Activated T-helper 17 cell treated with anti-CD3 and anti-CD28 coated beads, Interleukin-2, amount 50 U/mL, for 72 hours (primary cell): ENCODE results near the gene MPHOSPH9. TPM values are rescaled to one million over a fixed set of nuclear protein-coding genes. Genes with fewer than 3 reads are reported as not detected.
"Not testable (repeated sequence)": the region's sequence is repeated elsewhere in the genome, so short reads cannot be mapped to it uniquely, and the experiment has no call there.

ENCODE experiments used
- ATAC-seq: fragments of 150-1000 bp; cut with Tn5 transposase; replicated peaks from 2 replicates; pipeline ENCODE4 v1.10.0; 2021; ENCODE audit warnings: mild to moderate bottlenecking, moderate library complexity
- H3K27ac Mint-ChIP-seq: one replicate; pipeline ENCODE4 v1.8.0; 2022; ENCODE audit warnings: mixed read lengths
- H3K27me3 Mint-ChIP-seq: one replicate; pipeline ENCODE4 v1.8.0; 2022; ENCODE audit warnings: mixed read lengths
- H3K36me3 Mint-ChIP-seq: one replicate; pipeline ENCODE4 v1.8.0; 2022; ENCODE audit warnings: low read depth, mild to moderate bottlenecking, mixed read lengths
- H3K4me1 Mint-ChIP-seq: one replicate; pipeline ENCODE4 v1.8.0; 2022; ENCODE audit warnings: mixed read lengths
- H3K4me3 Mint-ChIP-seq: one replicate; pipeline ENCODE4 v1.8.0; 2022; ENCODE audit warnings: mild to moderate bottlenecking, mixed read lengths
- H3K9me3 Mint-ChIP-seq: one replicate; pipeline ENCODE4 v1.8.0; 2022; ENCODE audit warnings: mixed read lengths
- total RNA-seq, 2 donors: library from RNA; stranded (reverse); gene quantifications; one replicate each; pipeline ENCODE4 v1.2.3, GENCODE V29; 2022

Gene MPHOSPH9
- total RNA-seq, 2 donors from 2014 or later: 72.3 to 77.1 TPM

DNA sequence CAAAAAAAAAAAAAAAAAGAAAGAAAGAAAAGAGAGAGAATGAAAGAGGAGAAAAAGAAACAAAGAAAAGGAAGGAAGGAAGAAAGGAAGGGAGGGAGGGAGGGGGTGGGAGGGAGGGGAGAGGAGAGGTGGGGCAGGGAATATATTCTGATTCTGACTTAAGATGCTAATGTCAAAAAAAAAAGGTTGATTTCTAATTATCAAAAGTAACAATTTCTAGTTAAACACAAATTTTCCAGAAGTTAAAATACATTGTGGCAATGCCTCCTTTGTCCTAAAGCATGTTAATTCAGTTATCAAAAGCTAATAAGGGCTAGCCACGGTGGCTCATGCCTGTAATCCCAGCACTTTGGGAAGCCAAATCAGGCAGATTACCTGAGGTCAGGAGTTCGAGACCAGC, 7.5 kb downstream of the MPHOSPH9 start:
- peaks cover 26% of the 10 kb centered on the region for H3K4me1 Mint-ChIP-seq
- H3K27me3 Mint-ChIP-seq: no peaks in the 10 kb centered on the region
- peaks cover 79% of the 10 kb centered on the region for H3K36me3 Mint-ChIP-seq
- H3K27ac Mint-ChIP-seq: no peak overlapping the region
- no peaks in the 10 kb centered on the region for H3K9me3 Mint-ChIP-seq
- no peak overlapping the region for H3K4me3 Mint-ChIP-seq
- no peak for ATAC-seq

DNA sequence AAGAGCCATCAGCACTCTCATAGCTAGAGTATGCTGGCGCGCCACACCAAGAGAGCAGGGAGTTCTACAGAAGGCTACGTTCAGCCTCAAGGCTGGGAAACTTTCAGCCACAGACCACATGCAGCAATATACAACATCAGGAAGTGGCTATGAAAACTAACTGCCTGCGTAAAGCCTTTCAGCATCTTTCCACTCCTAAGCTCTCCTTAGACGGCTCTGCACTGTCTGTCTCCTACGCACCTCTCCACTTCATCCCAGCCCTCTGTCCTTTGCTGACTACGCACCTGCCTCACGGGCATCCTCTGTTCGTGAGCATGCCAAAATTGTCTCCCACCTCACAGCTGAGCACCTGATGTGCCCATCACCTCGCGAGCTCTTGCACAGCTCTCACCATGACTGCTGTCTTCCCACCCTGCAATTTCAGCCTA, 9.7 kb downstream of the MPHOSPH9 start:
- Mint-ChIP-seq H3K27me3 (no peaks in the 10 kb centered on the region), H3K9me3 (no peaks in the 10 kb centered on the region), H3K4me3 (peak overlapping the region; percentile 77), H3K4me1 (peaks cover 15% of the 10 kb centered on the region), H3K36me3 (peaks cover 80% of the 10 kb centered on the region), H3K27ac (peak overlapping the region; percentile 75)
- ATAC-seq: peak; percentile 98

DNA sequence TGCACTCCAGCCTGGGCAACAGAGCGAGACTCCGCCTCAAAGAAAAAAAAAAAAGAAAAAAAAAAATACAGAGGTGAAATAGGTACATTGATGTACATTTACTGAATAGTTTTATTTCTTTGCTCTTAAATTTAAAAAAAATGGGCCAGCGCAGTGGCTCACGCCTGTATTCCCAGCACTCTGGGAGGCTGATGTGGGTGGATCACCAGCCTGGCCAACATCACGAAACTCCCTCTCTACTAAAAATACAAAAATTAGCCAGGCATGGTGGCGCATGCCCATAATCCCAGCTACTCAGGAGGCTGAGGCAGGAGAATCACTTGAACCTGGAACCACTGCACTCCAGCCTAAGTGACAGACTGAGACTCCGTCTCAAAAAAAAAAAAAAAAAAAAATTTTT, 25.1 kb downstream of the MPHOSPH9 start:
- not testable (repeated sequence) for H3K4me3 Mint-ChIP-seq
- H3K36me3 Mint-ChIP-seq: peaks cover 86% of the 10 kb centered on the region

DNA sequence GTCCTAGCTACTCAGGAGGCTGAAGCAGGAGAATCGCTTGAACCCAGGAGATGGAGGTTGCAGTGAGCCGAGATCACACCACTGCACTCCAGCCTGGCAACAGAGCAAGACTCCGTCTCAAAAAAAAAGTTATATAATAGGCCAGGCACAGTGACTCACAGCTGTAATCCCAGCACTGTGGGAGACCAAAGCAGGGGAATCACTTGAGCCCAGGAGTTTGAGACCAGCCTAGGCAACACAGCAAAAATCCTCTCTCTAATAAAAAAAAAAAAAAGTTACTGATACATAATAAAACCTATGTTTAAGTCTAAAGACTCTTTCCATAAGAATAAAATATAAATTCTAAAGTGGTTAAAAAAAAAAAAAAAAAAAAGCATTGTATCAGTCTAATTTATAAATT, 26.1 kb downstream of the MPHOSPH9 start:
- H3K9me3 Mint-ChIP-seq, H3K27ac Mint-ChIP-seq, H3K4me3 Mint-ChIP-seq, ATAC-seq, H3K4me1 Mint-ChIP-seq, H3K27me3 Mint-ChIP-seq: not testable (repeated sequence)
- peaks cover 86% of the 10 kb centered on the region for H3K36me3 Mint-ChIP-seq

More for the DNA sequence above, 25.1 kb downstream of the MPHOSPH9 start:
- not testable (repeated sequence) for H3K27me3 Mint-ChIP-seq, H3K9me3 Mint-ChIP-seq, ATAC-seq, H3K27ac Mint-ChIP-seq, H3K4me1 Mint-ChIP-seq

DNA sequence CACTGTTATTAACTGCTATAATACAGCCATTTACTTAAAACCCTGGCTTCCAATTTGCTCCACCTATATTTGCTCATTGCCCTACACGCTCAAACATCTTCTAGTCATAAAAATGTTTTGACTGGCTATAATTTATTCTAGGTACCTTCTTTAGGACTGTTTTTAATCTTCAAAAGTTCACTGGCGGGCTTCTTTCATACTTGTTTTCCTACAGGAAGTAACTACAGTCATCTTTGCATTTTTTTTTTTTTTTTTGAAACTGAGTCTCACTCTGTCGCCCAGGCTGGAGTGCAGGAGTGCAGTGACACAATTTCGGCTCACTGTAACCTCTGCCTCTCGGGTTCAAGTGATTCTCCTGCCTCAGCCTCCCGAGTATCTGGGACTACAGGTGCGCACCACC, 32.5 kb downstream of the MPHOSPH9 start:
- Mint-ChIP-seq H3K27ac (peak overlapping the region; percentile 80), H3K9me3 (no peaks in the 10 kb centered on the region), H3K4me1 (peaks cover 13% of the 10 kb centered on the region), H3K36me3 (peaks cover 85% of the 10 kb centered on the region), H3K27me3 (no peaks in the 10 kb centered on the region), H3K4me3 (peak overlapping the region; percentile 43)
- ATAC-seq: peak; percentile 85

DNA sequence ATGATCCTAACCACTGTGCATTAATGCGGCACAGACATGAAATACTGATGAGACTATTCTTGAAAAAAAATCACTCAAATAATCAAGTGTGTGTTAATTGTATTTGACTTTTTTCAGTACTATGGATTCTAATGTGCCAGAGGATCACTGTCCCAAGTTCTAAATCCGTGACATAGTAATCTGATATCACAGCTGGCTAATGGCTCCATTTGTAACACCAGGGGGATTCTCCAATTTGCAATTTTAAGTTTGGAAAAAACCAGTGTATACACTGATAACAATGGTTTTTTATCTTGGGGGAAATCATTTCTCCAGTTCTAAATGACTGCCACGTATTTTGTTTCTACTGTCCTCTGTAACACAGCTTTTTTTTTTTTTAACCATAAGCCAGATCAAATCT, 33.0 kb downstream of the MPHOSPH9 start:
- H3K36me3 Mint-ChIP-seq: peaks cover 85% of the 10 kb centered on the region
- no peaks in the 10 kb centered on the region for H3K27me3 Mint-ChIP-seq
- peak overlapping the region; percentile 80 for H3K27ac Mint-ChIP-seq
- no peaks in the 10 kb centered on the region for H3K9me3 Mint-ChIP-seq
- peaks cover 13% of the 10 kb centered on the region for H3K4me1 Mint-ChIP-seq
- peak overlapping the region; percentile 43 for H3K4me3 Mint-ChIP-seq
- ATAC-seq: no peak

DNA sequence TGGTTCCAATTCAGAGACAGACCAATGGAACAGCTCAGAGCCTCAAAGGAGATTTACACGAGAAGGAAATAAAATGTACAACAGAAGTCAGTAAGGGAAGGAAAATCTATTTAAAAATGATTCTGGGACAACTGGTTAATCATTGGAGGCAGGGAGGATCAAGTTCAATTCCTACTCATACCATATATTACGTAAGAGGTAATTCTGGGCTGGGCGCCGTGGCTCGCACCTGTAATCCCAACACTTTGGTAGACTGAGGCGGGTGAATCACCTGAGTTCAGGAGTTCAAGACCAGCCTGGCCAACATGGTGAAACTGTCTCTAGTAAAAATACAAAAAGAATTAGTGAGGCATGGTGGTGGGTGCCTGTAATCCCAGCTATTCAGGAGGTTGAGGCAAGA, 45.3 kb downstream of the MPHOSPH9 start:
- peaks cover 90% of the 10 kb centered on the region for H3K36me3 Mint-ChIP-seq
- H3K4me1 Mint-ChIP-seq: no peaks in the 10 kb centered on the region
- no peaks in the 10 kb centered on the region for H3K27me3 Mint-ChIP-seq

DNA sequence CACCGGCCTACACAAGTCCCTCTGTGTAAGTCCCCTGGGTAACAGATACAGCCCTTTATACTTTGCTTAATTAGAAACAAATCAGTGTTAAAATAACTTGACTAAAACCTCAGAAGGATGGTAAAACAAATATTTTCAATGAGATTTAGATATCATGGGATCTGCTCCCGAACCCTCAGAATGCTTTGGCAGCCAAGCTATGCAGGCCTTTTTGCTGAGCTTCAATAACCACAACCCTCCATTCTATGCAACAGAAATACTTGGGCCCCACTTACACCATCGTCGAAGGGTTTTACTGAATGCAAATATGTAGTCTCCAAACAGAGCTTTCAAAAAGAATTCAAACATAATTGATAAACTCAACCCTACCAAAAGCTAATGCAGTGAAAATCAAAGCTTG, 52.8 kb downstream of the MPHOSPH9 start:
- no peak for ATAC-seq
- H3K4me1 Mint-ChIP-seq: no peaks in the 10 kb centered on the region
- H3K27me3 Mint-ChIP-seq: no peaks in the 10 kb centered on the region
- H3K27ac Mint-ChIP-seq: no peak overlapping the region
- no peaks in the 10 kb centered on the region for H3K9me3 Mint-ChIP-seq
- H3K36me3 Mint-ChIP-seq: peaks cover 83% of the 10 kb centered on the region
- no peak overlapping the region for H3K4me3 Mint-ChIP-seq

More for the DNA sequence above, 45.3 kb downstream of the MPHOSPH9 start:
- Mint-ChIP-seq H3K27ac (no peak overlapping the region), H3K9me3 (no peaks in the 10 kb centered on the region), H3K4me3 (no peak overlapping the region)
- ATAC-seq: no peak

DNA sequence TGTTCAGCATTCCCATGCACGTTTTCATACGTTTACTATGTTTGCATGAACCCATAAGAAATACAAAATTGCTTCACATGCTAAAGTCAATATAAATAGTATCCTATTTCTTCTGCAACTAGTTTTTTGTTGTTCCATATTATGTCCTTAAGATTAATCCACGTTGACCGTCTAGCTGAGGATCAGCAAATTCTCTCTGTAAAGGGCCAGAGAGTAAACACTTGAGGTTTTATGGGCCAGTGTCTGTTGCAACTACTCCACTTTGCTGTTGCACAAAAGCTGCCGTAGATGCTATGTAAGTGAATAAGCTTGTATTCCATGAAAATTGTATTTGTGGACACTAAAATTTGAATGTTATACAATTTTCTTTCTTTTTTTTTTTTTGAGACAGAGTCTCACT, 61.0 kb downstream of the MPHOSPH9 start:
- Mint-ChIP-seq H3K27me3 (no peaks in the 10 kb centered on the region), H3K4me3 (no peak overlapping the region), H3K27ac (no peak overlapping the region), H3K9me3 (no peaks in the 10 kb centered on the region), H3K36me3 (peaks cover 67% of the 10 kb centered on the region), H3K4me1 (peaks cover 11% of the 10 kb centered on the region)
- no peak for ATAC-seq

DNA sequence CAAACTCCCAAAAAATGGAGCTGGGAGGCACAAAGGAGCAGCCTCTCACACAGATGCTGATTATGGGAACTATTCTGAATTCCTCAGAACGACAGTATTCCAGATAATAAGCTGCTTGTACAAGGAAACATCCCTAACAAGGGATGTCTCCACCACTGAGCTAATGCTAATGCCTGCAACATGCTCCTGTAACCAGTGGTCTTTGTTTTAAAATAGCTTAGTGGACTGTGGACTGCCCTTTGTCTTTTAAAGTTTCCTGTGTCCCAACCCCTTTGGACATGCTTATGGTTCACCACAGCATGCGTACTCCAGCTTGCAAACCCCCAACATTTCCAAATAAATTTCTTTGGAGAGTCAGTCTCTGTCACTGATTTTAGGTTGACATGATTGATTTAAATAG, 65.6 kb downstream of the MPHOSPH9 start:
- Mint-ChIP-seq H3K9me3 (no peaks in the 10 kb centered on the region), H3K4me3 (no peak overlapping the region), H3K36me3 (peaks cover 78% of the 10 kb centered on the region), H3K27me3 (no peaks in the 10 kb centered on the region), H3K4me1 (peaks cover 15% of the 10 kb centered on the region), H3K27ac (peak overlapping the region; percentile 36)
- no peak for ATAC-seq

DNA sequence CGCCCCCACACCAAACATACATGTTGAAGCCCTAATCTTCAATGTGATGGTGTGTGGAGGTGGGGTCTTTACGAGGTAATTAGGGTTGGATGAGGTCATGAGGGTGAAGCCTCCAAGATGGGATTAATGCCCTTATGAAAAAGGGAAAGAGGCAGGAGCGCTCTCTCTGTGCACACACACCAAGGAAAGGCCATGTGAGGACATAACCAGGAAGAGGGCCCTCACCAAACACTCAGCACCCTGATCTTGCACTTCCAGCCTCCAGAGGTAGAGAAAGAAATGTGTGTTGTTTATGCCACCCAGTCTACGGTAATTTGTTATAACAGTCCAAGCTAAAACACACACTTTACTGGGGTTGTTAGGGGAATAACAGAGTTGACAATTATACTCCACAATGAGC, 67.4 kb downstream of the MPHOSPH9 start:
- Mint-ChIP-seq H3K27ac (no peak overlapping the region), H3K4me1 (peaks cover 15% of the 10 kb centered on the region), H3K36me3 (peaks cover 83% of the 10 kb centered on the region), H3K9me3 (no peaks in the 10 kb centered on the region), H3K27me3 (no peaks in the 10 kb centered on the region), H3K4me3 (no peak overlapping the region)
- ATAC-seq: no peak

DNA sequence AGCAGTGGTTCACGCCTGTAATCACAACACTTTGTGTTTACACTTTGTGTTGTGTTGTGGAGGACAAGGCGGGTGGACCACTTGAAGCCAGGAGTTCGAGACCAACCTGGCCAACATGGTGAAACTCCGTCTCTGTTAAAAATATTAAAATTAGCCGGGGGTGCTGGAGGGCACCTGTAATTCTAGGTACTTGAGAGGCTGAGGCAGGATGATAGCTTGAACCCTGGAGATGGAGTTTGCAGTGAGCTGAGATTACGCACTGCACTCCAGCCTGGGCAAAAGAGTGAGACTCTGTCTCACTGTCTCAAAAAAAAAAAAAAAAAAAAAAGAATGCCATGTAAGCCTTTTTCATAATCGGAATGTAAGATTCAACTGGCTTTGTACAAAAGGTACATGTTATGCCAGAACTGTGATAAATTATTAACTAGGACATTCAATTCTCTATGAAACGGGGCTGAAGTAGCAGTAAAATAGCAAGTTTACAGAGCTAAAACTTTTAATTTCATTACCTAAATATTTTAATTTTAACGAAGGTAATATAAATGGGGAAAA, 68.2 kb downstream of the MPHOSPH9 start:
- Mint-ChIP-seq H3K4me3 (no peak overlapping the region), H3K27ac (peak overlapping the region; percentile 56), H3K4me1 (peaks cover 15% of the 10 kb centered on the region), H3K27me3 (no peaks in the 10 kb centered on the region), H3K36me3 (peaks cover 86% of the 10 kb centered on the region), H3K9me3 (no peaks in the 10 kb centered on the region)
- ATAC-seq: no peak

DNA sequence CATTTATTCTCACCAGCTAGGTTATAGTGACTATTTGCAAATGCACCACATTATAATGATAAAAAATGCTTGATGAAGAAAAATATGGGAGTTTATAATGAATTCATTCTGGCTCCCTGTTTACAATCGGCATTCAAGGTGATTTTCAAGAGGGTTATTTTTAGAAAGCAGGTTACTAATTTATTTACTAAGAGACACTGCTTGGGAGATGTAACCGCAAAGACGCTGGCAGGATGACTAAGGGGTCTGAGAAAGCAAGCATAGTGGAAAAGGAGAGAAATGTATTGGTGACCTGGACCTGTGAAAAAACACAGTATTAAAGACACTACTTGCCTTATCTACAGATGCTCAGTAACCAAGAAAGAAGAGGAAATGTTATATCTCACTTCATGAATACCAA, 68.7 kb downstream of the MPHOSPH9 start:
- peak; percentile 75 for ATAC-seq
- H3K27me3 Mint-ChIP-seq: no peaks in the 10 kb centered on the region
- H3K27ac Mint-ChIP-seq: peak overlapping the region; percentile 56
- H3K4me3 Mint-ChIP-seq: no peak overlapping the region
- H3K4me1 Mint-ChIP-seq: peaks cover 15% of the 10 kb centered on the region
- H3K9me3 Mint-ChIP-seq: no peaks in the 10 kb centered on the region
- H3K36me3 Mint-ChIP-seq: peaks cover 90% of the 10 kb centered on the region

DNA sequence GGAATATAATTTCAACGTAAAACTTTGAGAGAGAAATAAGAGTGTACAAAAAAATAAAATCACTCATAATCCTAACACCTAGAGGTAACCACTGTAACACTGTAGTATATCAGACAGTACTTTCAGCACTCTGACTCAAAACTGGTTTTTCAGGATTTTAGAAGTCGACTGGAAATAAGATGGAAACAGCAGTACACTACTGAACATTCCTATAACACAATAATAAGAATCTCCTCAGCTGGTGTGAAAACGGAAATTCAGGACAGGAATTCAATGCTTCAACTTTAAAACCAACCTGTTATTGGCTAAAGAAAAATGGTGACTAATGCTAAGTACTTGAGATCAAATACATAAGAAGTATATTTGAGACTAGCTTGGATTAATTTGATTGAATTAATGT, 69.7 kb downstream of the MPHOSPH9 start:
- ATAC-seq: no peak
- peaks cover 85% of the 10 kb centered on the region for H3K36me3 Mint-ChIP-seq
- no peak overlapping the region for H3K27ac Mint-ChIP-seq
- no peaks in the 10 kb centered on the region for H3K9me3 Mint-ChIP-seq
- H3K4me1 Mint-ChIP-seq: peaks cover 10% of the 10 kb centered on the region
- H3K4me3 Mint-ChIP-seq: no peak overlapping the region
- no peaks in the 10 kb centered on the region for H3K27me3 Mint-ChIP-seq

DNA sequence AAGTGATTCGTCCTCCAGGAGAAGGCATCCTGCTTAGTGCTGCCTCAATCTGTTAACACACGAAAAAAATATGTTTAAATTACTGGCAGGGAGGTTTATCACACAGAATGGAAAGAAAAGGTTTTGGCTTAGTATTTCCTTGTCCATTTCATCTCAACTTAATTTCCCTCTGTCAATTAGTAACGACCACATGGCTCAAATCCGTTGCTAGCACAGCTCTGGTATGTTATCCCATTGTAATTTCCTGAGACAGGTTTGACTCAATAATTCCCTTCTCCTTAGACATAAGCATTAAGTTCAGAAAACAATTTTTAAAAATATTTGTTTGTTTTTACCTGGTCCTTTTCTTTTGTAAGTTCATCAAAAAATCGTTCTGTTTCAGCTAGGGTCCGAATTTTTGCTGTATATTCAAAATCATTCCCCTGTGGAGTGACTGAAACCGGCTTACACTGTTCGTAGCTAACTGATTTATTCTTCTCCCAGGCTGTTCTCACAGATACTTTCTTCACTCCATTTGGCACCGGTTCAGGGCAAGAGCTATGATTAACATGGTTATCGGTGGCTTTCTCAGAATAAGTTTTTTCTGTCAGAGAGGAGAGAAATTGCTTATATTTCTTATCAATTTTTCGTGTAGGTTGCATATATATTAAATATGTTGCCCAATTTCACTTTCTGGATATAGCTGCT, 72.0 kb downstream of the MPHOSPH9 start:
- H3K9me3 Mint-ChIP-seq: no peaks in the 10 kb centered on the region
- no peak for ATAC-seq
- peaks cover 71% of the 10 kb centered on the region for H3K36me3 Mint-ChIP-seq
- no peaks in the 10 kb centered on the region for H3K27me3 Mint-ChIP-seq
- H3K4me1 Mint-ChIP-seq: peaks cover 4% of the 10 kb centered on the region
- H3K4me3 Mint-ChIP-seq: no peak overlapping the region
- H3K27ac Mint-ChIP-seq: no peak overlapping the region
